ENCODE results near the gene PKNOX2. TPM values are rescaled to one million over a fixed set of nuclear protein-coding genes. Genes with fewer than 3 reads are reported as not detected.

The PKNOX2 gene
- total RNA-seq, 1 donor = under 0.01 TPM

DNA sequence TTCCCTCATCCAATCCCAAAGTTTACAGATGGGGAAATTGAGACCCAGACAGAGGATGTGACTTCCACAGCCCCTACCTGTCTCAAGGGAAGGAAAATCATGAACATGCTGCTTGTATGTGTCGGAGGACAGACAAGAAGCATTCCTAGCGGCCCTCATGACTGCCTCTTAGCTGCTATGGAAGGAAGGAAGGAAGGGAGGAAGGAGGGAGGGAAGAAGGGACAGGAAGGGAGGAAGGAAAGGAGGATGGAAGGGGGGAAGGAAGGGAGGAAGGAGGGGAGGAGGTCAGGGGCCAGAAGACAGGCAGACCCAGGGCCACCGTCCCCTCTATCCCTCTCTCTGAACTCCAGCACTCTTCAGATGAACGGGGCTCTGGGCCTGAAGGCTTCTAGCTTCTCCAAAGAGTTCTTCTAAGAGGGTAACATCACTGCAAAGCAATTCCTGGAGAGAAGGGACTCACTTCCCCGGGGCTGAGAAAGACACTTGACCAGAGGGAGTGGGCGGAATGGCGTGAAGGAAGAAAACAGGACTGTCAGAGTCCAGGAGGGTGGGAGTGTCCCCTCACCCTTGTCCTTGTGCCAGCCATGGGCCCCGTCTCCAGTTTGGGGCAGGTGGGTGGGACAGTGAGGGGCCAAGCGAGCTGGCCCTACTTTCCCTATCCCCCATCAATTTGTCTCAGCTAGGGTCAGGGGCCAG, 182.2 kb downstream of the PKNOX2 start:
- Histone ChIP-seq H3K9me3 (ENCODE audit: low read depth, low read length) (no peaks in the 10 kb centered on the region), H3K27me3 (ENCODE audit: insufficient read depth, low read length) (no peaks in the 10 kb centered on the region), H3K4me3 (ENCODE audit: low read length) (no peak overlapping the region), H3K4me1 (ENCODE audit: insufficient read depth, low read length) (no peaks in the 10 kb centered on the region)

- Histone ChIP-seq H3K9me3 (ENCODE audit: low read depth, low read length) (no peaks in the 10 kb centered on the region), H3K4me1 (ENCODE audit: insufficient read depth, low read length) (no peaks in the 10 kb centered on the region), H3K4me3 (ENCODE audit: low read length) (no peak overlapping the region), H3K27me3 (ENCODE audit: insufficient read depth, low read length) (no peaks in the 10 kb centered on the region)
These were observed 182.7 kb downstream of the PKNOX2 start for GRCh38 chr11:125347261-125347585.

DNA sequence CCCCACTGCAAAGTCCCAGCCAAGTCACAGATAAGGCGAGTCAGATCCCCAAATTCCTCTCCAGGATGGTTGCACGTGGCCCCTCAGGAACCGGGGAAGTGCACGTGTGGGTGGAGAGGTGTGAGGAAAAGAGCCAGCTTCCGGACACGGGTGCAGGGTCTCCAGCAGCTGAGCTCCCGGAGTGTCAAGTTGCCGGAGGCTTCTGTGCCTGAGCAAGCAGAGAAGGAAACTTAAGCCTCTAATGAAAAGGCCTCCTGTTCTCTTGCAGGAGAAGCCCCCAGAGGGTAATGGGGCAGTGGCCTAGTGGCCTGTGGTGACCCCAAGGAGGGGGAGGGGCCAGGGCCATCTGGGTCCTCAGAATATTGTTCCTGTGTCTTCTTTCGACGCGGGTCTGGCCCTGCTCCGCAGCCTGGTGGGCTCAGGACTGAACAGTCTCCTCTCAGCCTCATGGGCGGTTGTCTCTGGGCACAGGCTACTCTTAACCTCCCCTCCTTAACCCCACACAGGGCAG, 183.6 kb downstream of the PKNOX2 start:
- H3K9me3 ChIP-seq (ENCODE audit: low read depth, low read length) = no peaks in the 10 kb centered on the region
- H3K4me3 ChIP-seq (ENCODE audit: low read length) = no peak overlapping the region
- H3K27me3 ChIP-seq (ENCODE audit: insufficient read depth, low read length) = no peaks in the 10 kb centered on the region
- H3K4me1 ChIP-seq (ENCODE audit: insufficient read depth, low read length) = no peaks in the 10 kb centered on the region

- Histone ChIP-seq H3K4me3 (ENCODE audit: low read length) (no peak overlapping the region), H3K9me3 (ENCODE audit: low read depth, low read length) (no peaks in the 10 kb centered on the region), H3K4me1 (ENCODE audit: insufficient read depth, low read length) (no peaks in the 10 kb centered on the region), H3K27me3 (ENCODE audit: insufficient read depth, low read length) (no peaks in the 10 kb centered on the region)
These were observed 184.2 kb downstream of the PKNOX2 start for GRCh38 chr11:125348674-125349309.

DNA sequence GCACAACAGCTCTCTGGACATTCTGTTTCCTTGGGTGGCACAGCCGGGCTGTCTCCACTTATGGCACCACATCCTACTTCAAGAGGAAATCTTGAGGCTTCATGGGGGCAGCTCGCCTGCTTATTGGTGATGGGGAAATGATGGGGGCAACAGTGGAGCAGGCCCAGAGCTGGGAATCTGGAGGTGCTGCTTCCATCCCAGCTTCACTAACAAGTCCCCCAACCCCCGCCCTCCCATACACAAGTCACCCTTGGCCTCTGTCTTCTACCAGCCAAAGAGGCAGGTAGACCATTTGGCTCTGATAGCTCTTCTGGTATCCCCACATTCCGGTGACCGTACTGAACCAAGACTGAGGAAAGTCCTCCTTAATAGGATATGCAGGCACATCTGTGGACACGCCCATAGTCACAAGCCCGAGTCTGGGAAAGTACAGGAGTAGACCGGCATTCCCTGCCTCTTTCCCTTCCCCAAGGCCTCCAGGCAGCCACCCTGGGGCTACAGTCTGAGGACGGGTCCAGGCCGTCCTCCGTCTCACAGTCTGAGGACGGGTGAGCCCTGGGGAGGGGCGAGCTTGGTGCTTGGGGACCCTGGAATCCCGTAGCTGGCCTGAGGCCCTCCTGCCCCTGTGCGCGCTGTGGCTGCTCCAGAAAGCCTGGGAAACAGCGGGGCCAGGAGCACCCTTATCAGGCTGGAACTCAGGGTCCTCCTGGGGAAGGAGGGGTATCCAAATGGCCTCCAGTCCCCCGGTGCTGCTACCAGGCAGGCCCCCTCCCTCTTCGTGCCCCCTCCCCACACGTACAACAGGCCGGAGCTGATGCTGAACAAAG, 185.9 kb downstream of the PKNOX2 start:
- Histone ChIP-seq H3K4me1 (ENCODE audit: insufficient read depth, low read length) (no peaks in the 10 kb centered on the region), H3K27me3 (ENCODE audit: insufficient read depth, low read length) (no peaks in the 10 kb centered on the region), H3K9me3 (ENCODE audit: low read depth, low read length) (no peaks in the 10 kb centered on the region), H3K4me3 (ENCODE audit: low read length) (no peak overlapping the region)

DNA sequence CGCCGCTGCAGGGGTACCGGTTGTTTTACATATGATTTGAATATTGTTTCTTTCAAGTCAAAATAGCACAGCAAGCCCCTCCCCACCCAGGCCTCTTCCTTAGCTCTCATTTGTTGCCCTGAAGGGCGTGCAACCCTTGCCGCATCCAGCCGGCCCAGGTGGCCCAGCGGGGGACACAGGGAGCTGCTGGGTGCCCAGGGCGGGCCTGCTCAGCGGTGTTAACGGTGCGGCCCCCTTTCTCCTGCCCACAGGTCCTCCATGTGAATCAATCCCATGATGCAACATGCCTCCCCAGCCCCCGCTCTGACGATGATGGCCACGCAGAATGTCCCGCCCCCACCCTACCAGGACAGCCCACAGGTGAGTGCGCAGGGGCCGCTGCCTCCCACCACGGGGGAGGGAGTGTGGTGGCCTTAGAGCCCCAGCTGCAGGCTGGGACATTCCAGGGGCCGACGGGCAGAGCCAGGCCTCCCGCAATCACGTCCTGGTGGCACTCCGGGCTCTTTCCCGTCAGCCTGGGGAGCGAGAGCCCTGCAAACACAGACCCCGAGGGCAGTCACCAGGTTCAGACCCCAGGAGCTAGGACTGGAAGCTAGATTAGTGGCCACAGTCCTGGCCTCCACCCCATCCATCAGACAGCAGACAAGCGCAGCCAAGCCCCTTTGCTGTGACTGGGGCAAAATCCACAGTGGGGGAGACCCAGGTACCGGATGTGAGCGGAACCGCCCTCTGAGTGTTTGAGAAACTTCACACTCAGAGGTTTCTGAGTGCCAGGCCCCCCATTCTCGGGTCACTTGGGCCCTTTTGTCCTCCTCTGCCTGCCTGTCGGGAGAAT, 186.7 kb downstream of the PKNOX2 start:
- Histone ChIP-seq H3K4me1 (ENCODE audit: insufficient read depth, low read length) (no peaks in the 10 kb centered on the region), H3K9me3 (ENCODE audit: low read depth, low read length) (no peaks in the 10 kb centered on the region), H3K4me3 (ENCODE audit: low read length) (no peak overlapping the region), H3K27me3 (ENCODE audit: insufficient read depth, low read length) (no peaks in the 10 kb centered on the region)

GRCh38 chr11:125351868-125352250, 187.3 kb downstream of the PKNOX2 start:
- Histone ChIP-seq H3K27me3 (ENCODE audit: insufficient read depth, low read length) (no peaks in the 10 kb centered on the region), H3K4me3 (ENCODE audit: low read length) (no peak overlapping the region), H3K9me3 (ENCODE audit: low read depth, low read length) (no peaks in the 10 kb centered on the region), H3K4me1 (ENCODE audit: insufficient read depth, low read length) (no peaks in the 10 kb centered on the region)

DNA sequence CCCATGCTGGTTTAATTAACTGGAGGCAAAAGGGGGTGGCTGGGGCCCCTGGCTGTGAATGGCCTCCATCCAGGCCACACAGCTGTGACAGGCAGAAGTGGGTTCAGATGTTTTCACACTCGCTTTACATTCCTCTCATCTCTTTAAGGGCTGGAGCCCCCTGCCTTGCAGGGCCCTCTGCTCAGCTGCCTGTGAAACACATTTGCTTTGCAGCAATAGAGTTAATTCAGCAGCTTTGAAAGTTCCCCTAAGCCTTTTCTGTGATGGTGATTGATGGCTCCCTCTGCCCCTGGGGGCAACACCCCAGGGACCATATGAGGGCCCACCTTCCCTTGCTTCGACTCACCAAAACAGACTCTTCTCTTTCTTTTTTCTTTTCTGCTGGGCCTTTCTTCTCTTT, 192.2 kb downstream of the PKNOX2 start:
- H3K4me1 ChIP-seq (ENCODE audit: insufficient read depth, low read length) = no peaks in the 10 kb centered on the region
- H3K9me3 ChIP-seq (ENCODE audit: low read depth, low read length) = no peaks in the 10 kb centered on the region
- H3K4me3 ChIP-seq (ENCODE audit: low read length) = no peak overlapping the region
- no peaks in the 10 kb centered on the region for H3K27me3 ChIP-seq (ENCODE audit: insufficient read depth, low read length)

DNA sequence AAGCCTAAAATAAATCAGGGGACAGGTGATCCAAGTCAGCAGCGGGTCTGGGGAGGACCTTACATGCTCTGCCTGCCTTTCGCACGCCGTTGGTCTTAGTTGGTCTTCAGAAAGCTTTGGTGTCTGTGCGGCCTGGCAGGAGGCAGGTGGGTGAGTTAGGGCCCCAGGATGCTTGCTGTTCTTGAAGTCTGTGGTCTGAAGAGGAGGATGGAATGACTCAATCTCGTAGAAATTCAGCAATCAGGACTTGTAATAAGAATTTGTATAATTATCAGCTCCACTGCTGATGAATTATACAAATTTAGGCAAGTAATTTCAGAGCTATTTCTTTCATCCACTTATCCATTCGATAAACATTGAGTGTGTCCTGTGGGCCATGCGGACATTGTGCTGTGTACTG, 193.0 kb downstream of the PKNOX2 start:
- Histone ChIP-seq H3K9me3 (ENCODE audit: low read depth, low read length) (no peaks in the 10 kb centered on the region), H3K4me3 (ENCODE audit: low read length) (no peak overlapping the region), H3K27me3 (ENCODE audit: insufficient read depth, low read length) (no peaks in the 10 kb centered on the region), H3K4me1 (ENCODE audit: insufficient read depth, low read length) (no peaks in the 10 kb centered on the region)

DNA sequence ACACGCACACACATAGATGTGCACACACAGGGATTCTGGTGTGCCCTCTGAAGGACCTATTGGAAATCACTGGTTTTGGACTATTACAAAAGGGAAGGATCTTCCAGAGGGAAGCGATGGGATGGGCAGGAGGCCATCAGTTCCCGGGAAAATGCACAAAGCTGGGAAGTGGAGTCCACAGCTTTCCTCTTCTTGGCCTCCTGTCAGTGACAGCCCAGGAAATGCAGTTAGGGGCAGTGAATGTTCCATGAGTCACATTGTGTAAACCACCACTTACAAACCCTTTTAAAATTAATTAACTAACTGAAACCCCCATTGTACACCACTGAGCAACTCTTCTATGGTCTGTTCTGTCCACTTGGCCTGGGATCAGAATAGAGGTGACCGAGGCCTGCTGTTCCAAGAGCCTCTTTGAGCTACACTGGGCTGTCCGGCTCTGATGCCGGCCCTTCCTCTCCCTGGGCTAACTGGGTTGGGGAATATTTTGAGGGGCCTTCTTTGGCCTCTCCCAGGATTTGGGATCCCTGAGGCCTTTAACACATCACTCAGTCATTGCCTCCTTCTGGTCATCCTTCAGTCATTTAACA, 193.8 kb downstream of the PKNOX2 start:
- H3K27me3 ChIP-seq (ENCODE audit: insufficient read depth, low read length) = no peaks in the 10 kb centered on the region
- H3K9me3 ChIP-seq (ENCODE audit: low read depth, low read length) = no peaks in the 10 kb centered on the region
- no peaks in the 10 kb centered on the region for H3K4me1 ChIP-seq (ENCODE audit: insufficient read depth, low read length)
- no peak overlapping the region for H3K4me3 ChIP-seq (ENCODE audit: low read length)

DNA sequence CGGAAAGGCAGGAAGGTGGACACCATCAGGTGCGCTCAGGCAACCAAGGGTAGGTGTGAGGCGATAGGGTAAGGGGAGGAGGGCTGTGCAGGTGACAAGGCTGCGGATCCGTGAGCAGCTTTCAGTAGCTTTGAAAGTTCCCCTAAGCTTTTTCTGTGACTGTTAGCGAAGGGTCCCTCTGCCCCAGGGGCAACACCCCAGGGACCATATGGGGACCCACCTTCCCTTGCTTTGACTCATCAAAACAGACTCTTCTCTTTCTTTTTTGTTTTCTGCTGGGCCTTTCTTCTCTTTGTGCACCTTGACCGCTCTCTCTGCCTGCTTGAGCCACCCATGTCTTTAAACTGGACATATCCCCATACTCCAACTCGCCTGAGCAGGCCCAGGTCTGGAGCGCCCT, 194.6 kb downstream of the PKNOX2 start:
- no peaks in the 10 kb centered on the region for H3K9me3 ChIP-seq (ENCODE audit: low read depth, low read length)
- H3K27me3 ChIP-seq (ENCODE audit: insufficient read depth, low read length) = no peaks in the 10 kb centered on the region
- H3K4me1 ChIP-seq (ENCODE audit: insufficient read depth, low read length) = no peaks in the 10 kb centered on the region
- H3K4me3 ChIP-seq (ENCODE audit: low read length) = no peak overlapping the region

GRCh38 chr11:125360066-125360465, 195.5 kb downstream of the PKNOX2 start:
- no peak overlapping the region for H3K4me3 ChIP-seq (ENCODE audit: low read length)
- no peaks in the 10 kb centered on the region for H3K27me3 ChIP-seq (ENCODE audit: insufficient read depth, low read length)
- H3K4me1 ChIP-seq (ENCODE audit: insufficient read depth, low read length) = no peaks in the 10 kb centered on the region
- no peaks in the 10 kb centered on the region for H3K9me3 ChIP-seq (ENCODE audit: low read depth, low read length)

DNA sequence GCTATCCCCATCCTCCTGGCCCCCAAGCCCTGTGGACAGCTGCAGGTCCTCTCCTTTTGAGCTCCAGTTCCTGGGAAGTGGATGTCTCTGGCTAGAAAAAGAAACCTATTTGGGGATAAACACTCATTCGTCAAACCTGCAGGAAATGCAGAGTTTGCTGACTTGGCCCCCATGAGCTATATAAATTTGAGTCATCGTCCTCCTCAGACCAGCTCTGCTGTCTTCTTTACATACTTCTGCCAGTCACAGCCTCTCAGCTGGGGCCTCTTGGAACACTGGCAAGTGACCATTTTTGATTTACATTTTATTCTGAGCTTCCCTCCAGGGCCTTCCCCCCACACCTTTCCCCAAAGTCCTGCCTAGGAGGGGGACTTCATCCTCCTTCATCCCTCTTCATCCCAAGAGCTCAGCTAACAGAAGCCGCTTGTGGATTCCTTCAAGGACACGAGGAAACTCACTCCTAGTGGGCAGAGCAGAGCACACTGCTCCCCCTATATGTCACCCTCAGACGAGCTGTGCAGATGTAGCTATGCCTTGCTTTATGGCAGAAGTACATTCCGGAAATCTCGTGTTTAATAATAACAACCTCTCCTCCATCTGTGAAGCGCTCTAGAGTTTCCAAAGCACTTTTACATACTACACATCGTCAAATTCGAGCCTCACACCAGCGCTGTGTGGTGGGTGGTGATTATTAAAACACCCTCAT, 199.7 kb downstream of the PKNOX2 start:
- Histone ChIP-seq H3K4me1 (ENCODE audit: insufficient read depth, low read length) (no peaks in the 10 kb centered on the region), H3K27me3 (ENCODE audit: insufficient read depth, low read length) (no peaks in the 10 kb centered on the region), H3K4me3 (ENCODE audit: low read length) (no peak overlapping the region), H3K9me3 (ENCODE audit: low read depth, low read length) (no peaks in the 10 kb centered on the region)

Measured in mononuclear cell (primary cell).